HG03432 (cell line): ENCODE results near the gene EFHC1.

Source experiments
- ATAC-seq: cut with Tn5 transposase; IDR thresholded peaks from one replicate; pipeline ENCODE4 v1.9.1; 2021; ENCODE audit warnings: mild to moderate bottlenecking, moderate library complexity; ENCODE audit not compliant: unreplicated experiment

EFHC1 gene

DNA sequence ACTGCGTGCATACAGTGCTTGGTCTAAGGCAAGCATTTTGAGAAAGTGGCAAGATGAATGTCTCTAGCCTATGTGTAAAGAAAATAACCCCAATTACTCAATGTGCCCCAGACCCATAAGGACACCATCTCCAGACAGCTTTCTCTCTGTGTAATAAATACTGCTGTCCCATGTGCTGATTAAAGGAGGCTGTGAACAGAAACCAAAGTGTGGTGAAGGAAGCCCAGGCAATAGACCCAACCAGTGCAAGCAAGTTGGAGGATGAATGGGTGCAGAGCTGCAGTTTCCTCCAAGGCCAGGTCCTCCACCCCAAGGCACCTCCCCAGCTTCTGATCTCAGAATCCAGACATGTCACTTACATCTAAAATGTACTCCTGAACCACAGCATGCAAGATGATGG lies 96.1 kb downstream of the EFHC1 start:
- no peak for ATAC-seq

DNA sequence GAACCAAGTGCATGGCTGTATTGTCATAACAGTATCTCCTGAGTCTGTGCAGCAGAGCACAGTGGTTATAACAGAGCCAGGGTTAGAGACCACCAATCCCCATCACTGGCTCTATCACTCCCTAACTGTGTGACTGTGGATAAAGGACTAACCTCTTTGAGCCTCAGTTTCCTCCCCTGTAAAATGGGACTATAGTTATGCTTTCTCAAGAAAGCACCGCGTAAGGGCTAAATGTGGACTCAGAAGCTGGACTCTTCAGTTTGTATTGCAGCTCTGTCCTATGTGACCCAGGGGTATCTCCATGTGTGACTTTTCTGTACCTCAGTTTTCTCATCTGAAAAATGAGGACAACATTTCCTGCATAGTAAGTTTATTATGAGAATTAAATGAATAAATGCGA lies 96.8 kb downstream of the EFHC1 start:
- no peak for ATAC-seq

DNA sequence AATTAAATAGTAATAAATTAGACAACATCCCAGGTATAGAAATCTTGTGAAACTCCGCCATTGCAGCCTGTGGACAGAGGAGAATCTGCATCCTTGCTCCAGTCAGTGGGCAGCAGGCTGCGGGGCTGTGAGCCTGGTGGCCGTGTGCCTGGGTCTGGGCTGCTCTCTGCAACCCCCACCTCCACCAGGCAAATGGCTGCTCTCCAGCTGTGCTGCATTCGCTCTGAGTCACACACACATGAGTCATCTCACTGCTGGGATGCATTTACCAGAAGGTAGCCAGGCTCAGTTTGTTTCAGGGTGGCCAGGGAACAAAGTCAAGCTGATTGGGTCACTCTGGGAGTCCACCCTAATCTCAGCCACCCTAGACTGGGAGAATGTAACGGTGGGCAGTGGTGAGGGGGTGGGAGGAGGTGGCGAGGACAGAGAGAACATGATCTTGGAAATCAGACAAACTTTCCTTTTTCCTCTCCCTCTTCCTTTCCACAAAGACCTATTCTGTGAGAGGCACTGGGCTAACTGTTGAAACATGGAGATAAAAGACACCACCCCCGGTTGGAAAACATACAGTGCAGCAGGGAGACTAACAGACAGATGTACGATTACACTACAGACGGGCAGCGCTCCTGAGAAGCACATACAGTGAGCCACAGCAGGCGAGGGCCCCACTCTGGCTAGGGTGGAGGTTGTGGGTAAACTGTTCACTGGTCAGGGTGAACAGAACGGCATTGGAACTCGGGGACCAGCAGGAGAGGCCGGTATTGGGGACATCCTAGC lies 97.5 kb downstream of the EFHC1 start:
- ATAC-seq: peak; percentile 98

DNA sequence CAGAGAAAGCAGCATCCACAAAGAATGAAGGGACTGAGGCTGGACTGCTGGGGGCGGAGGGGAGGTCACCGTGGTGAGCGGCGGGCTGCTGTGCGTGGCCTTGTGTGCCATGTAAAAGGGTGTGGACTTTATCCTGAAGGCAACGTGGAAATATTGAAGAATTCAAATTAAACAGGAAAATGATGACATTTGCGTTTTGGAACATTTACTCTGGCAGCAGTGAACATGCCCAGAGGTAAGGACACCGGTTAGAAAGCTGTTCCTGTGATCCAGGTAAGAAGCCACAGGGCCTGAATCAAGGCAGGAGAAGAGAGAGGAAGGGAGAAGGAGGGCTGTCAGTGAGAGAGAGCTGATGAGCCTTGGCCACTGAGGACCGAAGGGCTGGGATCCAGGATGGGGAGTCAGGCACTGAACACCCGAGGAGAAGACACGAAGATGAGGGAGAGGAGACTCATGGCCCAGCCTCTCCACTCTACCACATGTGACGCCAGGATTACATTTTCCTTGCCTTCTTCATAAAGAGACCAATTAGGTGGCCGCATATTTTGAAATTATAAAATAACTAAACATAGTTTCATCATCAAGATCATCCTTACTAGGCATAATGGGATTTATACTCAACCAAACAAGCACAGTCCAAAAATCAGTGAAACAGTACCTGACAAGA lies 98.3 kb downstream of the EFHC1 start:
- no peak for ATAC-seq

DNA sequence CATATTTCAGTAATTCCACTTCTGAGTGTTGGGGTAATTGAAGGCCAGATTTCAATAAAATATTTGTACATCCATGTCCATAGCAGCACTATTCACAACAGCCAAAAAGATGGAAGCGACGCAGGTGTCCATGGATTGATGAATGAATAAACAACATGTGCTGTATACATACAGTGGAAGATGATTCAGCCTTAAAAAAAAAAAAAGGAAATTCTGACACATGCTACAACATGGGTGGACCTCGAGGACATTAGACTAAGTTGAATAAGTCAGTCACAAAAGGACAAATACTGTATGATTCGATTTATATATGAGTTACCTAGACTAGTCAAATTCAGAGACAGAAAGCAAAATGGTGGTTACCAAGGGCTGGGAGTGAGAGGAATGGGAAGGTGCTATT lies 99.5 kb downstream of the EFHC1 start:
- ATAC-seq: no peak

DNA sequence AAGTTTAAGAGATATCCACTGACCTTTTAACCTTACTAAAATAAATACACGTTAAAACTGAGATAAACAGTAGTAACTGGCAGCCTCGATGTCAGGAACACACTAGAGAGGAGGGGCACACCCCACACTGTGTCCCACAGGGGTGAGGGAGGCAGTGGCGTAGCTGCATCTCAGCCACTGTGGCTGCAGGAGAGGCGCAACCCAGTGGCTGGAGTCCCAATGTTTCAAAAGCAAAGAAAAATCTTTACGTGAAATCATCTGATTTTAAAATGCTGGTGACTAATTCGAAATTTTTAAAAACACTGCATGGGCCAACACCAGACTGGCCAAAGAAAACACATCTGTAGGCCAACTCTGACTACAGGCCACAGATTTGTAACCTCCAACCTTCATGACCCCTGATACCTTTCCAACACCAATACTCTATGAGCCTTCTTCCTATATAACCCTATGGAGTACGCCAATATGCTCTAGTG lies 102.0 kb downstream of the EFHC1 start:
- no peak for ATAC-seq

DNA sequence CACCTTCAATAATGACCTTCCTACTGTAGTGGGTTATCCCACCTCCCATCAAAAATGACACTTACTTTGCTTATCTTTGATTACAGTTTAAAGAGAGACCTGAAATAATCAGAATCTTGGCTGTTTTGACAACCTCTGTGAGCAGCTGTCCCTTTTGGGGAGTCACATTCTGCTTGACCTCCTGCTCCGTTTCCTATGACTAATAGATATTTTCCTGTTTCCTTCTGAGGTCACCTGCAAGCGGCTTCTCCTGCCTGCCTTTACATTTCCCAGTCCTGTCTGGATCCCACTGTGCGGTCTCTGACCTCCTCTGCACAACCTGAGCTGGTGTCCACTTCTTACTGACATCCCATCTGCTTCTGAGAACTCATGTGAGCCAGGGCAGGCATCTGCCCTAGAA lies 102.5 kb downstream of the EFHC1 start:
- no peak for ATAC-seq

DNA sequence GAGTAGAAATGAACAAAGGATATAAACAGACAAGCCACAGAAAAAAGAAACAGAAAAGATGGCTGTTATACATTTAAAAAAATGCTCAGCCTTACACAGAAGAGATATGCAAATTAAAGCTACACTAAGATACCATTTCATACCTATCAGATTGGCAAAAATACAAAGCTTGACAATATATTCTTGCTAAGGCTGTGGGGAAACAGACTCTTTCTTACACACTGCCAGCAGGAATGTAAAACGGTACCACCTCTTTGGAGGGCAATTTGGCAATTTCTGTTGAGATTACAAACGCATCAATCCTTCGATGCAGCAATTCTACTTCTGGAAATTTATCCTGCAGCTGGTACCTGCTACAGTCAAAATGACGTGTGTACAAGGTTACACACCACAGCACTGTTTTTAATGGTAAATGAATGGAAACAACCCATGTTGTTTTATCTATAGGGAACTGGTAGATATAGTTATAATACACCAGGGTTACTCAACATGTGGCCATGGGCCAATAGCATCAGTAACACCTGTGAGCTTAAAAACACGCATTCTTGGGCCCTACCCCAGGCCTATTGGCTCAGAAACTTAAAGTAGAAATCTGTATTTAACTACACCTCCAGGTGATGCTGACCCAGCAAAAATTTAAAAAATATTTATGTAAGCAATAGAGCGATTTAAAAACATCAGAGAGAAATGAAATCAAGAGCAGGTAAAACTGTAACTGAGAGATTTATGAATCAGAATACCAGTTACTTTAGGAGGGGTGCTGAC lies 103.4 kb downstream of the EFHC1 start:
- ATAC-seq: no peak

DNA sequence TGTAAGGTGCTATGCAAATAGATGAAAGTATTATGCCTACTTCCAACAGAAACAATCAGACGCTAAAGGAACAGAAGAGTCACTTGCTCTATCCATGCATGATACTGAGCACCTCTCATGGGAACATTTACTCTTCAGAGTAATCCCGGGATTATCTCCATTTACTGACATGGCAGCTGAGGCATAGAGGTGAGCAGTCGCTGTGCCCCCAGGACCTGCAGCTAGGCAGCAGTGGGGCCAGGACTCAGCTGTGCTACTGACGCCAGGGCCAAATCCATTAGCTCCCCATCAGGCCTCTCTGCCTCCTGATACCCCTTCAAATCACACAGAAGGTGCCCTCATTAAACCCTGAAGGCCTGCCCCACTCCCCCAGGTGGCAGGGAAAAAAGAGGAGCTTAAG lies 104.8 kb downstream of the EFHC1 start:
- no peak for ATAC-seq

DNA sequence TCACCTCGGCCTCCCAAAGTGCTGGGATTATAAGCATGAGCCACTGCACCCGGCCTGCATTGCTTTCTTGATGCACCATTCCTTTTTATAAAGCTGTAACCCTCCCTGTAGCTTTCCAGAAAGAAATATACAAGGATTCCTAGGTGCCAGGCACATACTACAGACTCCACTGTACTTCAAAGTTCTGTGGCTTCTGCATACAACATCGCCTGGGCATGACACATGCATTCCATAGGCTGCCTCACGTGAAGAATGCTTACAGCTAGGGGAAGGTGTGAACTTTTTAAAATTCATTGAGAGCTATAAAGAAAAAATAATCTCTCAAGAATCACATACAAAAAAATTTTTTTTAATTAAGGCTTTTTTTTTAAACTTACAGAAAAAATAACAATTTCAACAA lies 106.5 kb downstream of the EFHC1 start:
- no peak for ATAC-seq

DNA sequence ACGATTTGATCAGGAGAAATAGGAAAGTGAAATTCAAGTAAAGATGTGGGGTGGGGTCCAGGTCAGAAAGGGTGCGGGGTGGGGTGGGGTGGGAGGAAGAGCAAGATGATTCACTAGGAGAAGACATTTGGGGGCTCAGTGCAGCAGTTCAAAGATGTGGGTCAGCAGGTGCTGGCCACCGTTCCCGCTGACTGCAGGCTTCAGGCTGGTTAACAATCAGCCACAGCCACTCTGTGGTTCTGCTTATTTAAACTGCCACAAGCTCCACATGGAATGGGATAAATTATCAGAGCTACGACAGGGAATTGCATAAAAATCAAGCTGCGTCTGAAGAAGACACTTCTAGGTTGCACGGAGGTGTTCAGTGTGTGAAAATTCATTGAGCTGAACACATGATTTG lies 107.3 kb downstream of the EFHC1 start:
- ATAC-seq: no peak

DNA sequence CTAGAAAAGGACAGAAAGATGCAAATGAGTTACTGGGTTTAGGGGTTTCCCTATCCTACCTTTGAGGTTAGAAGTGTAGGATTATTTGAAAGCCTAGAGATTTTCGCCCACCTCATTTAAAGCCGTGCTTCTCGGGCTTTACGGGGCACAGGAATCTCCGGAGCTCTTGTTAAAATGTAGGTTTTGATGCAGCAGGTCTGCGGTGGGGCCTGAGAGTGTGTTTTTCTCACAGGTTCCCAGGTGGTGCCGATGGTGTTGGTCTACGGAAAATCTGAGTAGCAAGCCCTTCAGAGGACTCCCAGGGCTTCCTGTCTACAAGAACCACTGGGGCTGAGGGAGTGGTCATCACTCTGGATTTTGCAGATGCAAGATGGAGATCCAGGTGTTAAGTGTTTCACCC lies 109.2 kb downstream of the EFHC1 start:
- ATAC-seq: peak; percentile 58

DNA sequence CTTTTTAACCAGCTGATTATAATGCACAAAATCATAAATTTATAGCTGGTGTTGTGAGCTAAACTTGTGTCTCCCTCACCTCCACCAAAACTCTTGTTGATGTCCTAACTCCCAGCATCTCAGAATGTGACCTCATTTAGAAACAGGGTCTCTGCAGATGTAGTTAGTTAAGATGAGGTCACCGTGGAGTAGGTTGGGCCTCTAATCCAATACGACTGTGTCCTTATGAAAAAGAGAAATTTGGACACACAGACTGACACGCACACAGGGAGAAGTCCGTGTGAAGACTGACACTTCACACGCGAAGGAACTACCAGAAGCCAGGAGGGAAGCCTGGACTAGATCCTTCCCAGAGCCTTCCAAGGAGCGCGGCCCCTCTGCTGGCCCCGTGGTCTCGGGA lies 110.2 kb downstream of the EFHC1 start:
- no peak for ATAC-seq

DNA sequence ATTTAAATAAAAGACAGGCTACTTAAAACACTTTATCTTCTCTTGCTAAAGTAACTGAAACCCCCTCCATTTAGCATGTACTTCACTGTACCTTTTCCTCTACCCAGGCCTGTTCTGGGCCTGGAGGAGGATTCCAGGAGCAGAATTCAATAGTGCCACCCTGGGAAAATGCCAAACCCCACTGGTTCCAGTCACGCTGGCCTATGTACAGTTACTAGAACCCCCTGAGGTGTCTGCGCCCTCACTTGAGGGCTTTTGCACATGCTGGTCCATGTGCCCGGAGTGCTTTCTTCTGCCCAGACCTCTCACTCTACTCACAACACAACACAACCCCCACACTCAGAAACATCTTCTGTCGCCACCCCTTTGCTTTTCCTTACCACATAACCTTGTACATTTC lies 111.3 kb downstream of the EFHC1 start:
- ATAC-seq: no peak

DNA sequence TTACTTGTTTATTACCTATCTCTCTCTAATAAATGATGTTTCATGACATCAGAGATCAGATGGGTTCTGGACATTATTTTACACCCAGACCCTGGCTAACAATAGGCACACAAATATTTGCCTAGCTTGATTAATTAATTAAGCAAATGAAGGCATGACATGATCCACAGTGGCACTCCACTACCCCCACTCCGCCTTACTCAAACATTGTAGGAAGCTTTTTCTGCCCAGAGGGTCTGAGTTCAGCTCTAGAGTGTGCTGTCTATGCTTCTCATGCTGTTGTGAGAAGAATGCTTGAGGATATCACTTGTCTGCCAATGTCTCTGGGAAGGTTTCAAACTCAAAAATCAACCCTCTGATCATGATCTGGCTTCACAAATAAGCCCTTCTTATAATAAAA lies 111.7 kb downstream of the EFHC1 start:
- ATAC-seq: no peak

DNA sequence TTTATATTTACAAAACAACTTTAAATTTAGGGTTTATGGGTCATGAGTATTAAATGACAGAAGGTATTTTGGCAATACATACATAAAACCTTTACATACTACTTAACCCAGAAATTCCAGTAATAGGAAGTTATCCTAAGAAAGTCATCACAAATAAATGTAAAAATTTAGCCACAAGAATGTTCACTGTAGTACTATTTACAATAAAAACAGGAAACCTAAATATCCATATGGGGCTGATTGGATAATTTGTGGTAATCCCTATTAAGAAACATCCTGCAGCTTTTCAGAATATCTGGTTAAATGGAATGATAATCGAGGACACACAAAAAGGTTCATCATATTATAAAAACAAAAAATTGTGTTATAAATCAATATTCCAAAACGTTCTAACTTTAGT lies 112.3 kb downstream of the EFHC1 start:
- ATAC-seq: no peak

DNA sequence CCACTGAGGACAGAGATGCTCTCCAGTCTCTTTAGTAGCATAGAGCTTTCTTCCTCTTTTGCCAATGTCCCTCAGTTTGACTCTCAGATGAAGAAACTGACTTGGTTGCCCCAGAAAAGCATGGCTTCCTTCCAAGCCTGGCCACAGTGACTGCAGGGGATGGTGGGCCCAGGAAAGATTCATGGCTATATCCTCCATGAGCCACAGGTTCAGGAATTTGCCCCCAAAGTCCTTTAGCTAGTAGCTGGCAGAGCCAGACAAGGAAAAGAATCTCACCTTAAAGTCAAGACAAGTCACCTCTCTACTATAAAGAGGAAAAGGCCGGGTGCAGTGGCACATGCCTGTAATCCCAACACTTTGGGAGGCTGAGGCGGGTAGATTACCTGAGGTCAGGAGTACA lies 113.3 kb downstream of the EFHC1 start:
- ATAC-seq: no peak

DNA sequence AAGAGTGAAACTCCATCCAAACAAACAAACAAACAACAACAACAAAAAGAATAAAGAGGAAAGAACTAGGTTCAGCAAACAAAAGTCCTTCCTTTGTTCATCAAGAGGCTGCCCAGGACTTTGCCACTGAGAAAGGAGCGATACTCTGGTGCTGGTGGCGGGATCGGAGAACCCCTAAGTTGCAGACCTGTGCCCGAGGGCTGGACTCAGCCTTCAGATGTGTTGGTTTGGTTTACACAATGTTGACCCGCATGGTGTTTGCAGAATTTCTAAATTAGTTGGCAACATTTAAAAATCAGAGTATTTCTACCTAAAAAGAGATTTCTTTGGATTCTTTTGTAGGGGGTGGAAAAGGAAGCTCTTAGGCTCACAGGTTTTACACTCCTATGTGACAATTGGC lies 114.2 kb downstream of the EFHC1 start:
- ATAC-seq: no peak

DNA sequence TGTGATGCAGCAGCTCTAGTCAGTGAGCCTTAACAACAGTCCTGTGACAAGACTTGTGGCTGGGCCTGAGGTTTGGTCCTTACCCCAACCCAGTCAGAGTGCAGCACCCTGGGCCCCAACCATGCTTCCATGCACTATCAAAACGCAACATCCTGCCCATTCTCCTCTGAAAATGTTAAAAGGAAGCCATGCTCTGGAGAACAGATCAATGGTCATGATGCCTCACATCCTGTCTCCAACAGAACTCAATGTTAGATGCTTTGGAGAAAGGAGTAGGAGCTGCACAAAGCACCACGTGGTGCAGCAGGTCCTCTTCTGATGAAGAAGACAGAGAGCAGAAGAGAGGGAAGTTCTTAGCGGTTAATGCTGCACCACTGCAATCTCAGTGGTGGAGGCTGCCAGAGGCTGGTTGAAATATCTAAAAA lies 114.8 kb downstream of the EFHC1 start:
- ATAC-seq: no peak

DNA sequence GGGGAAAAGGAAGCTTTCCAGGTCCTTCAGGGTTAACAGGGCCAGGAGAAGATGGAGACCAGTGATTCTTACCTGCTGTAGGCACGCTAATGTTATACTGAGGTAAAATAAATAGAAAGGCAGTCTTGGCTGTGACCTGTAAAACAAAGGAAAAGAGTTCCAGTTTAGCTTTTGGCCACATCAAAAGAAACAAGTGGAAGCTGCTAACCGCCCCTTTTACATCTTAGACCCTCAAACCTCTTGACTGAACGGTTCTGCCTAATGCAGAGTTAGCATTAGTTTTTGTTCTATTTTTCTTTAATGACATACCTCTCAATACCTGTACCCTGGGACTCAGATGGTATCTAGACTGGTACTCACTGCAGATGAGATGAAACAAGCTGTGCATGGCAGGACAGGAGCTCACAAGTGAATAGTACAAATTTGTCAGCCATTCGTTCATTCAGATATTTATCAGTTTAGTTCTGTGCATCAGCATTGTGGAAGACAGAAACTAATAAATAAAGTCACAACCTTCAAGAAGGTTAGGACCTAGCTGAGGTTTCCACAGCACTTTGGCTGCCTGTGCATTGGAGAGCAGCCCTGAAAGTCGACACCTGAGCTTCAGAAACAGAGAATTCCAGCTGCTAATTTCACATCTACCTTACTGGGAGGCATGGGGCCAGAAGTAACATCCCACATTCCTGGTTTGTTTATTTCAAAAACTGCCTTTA lies 115.7 kb downstream of the EFHC1 start:
- peak; percentile 4 for ATAC-seq

DNA sequence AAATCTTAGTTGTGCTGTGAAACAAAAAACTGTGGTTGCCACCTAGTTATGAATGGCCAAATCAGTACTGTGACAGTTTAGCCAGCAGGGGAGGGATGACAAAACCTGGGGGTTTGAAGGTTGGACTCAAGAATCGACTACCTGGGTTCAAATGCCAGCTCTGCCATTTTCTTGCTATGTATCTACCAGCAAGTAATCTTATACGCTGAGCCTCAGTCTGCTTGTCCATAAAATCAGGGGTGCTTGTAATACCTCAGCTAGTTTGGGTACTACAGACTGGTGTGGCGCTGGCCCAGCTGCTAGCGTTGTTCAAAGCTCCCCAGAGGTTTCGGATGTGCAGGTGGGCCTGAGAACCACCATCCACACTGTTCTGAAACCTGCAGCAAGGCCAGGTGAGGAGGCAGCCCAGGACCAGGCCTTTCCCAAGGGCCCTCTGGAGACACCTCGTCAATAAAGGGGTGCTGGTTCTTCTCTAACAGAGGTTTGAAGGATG lies 116.3 kb downstream of the EFHC1 start:
- peak; percentile 40 for ATAC-seq
